HG03025 (cell line): Measurements from ENCODE around the gene PIH1D1.

ENCODE experiments used
- ATAC-seq: cut with Tn5 transposase; IDR thresholded peaks from one replicate; pipeline ENCODE4 v1.9.1; 2021; ENCODE audit warnings: mild to moderate bottlenecking, moderate library complexity; ENCODE audit not compliant: unreplicated experiment, low FRiP score

PIH1D1 gene

GRCh38 chr19:49451430-49452181 lies at the start of gene PIH1D1:
PIH1D1 (minus strand) TSS chr19:49451814; CDS start chr19:49451574, 240 bp downstream.
- peak; percentile 49 for ATAC-seq

- ATAC-seq, result no peak
These were observed 47.5 kb upstream of the PIH1D1 start for GRCh38 chr19:49499030-49499670.

- ATAC-seq, result no peak
These were observed 46.9 kb upstream of the PIH1D1 start for GRCh38 chr19:49498475-49498874.

GRCh38 chr19:49497789-49498103 lies 46.1 kb upstream of the PIH1D1 start:
- no peak for ATAC-seq

GRCh38 chr19:49497047-49497788 lies 45.6 kb upstream of the PIH1D1 start:
- ATAC-seq, result no peak

GRCh38 chr19:49496574-49497008 lies 45.0 kb upstream of the PIH1D1 start:
- ATAC-seq, result no peak

DNA sequence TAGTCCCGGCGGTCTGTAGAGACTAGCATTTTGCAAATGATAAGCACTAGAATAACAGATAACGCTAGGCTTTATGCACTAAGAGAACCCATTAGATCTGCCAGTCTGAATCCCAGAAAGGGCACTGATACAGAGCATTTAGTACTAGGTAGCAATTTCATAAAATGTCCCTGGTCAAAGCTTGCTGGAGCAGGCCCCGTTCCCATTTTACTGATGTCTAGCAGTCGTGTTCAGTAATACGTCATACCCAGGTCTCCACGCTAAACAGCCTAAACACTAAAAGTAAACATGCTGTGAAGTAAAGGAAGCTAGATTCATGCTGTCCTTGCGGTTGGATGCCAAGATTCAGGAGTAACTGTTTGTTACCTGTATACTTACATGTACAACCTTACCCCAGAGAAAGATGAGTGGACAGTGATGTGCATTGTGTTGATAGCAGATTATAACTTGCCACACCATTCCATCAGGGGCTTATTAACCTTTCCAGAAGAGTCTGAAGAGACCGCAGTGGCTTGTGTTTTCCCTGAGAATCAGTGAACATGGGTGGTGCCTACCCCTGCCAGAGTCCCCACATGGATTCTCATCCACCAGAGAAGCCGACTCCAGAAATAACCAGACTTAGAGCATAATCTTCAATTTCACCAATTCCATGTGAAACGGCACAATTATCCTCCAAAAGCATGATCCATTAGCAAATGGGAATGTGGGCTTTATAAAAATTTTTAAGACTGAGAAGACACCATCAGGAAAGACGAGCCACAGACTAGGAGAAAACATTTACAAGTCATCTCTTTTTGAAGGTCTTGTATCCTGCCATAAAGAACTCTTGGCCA lies 41.2 kb upstream of the PIH1D1 start:
- no peak for ATAC-seq

DNA sequence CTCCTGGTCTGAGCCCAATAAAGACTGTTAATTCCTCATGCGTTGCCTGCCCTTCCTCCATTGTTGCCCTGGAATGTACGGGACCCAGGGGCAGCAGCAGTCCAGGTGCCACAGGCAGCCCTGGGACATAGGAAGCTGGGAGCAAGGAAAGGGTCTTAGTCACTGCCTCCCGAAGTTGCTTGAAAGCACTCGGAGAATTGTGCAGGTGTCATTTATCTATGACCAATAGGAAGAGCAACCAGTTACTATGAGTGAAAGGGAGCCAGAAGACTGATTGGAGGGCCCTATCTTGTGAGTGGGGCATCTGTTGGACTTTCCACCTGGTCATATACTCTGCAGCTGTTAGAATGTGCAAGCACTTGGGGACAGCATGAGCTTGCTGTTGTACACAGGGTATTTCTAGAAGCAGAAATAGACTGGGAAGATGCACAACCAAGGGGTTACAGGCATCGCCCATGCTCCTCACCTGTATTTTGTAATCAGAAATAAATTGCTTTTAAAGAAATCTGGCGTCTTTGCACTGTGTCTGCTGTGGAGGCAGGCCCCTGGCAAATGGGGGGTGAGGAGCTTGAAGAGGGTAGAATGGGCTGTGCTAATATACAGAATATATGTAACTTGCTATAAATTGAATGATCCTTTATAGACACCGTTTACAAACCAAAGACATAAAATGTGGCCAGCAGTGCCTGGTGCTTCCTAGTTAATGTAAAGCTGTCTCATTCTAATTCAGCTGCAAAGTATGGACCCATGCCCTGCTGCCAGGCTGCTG lies 40.4 kb upstream of the PIH1D1 start:
- ATAC-seq, result no peak

GRCh38 chr19:49491030-49491803 lies 39.6 kb upstream of the PIH1D1 start:
- no peak for ATAC-seq

- ATAC-seq, result no peak
These were observed 38.8 kb upstream of the PIH1D1 start for GRCh38 chr19:49490287-49491029.

GRCh38 chr19:49489601-49490167 lies 38.1 kb upstream of the PIH1D1 start:
- no peak for ATAC-seq

DNA sequence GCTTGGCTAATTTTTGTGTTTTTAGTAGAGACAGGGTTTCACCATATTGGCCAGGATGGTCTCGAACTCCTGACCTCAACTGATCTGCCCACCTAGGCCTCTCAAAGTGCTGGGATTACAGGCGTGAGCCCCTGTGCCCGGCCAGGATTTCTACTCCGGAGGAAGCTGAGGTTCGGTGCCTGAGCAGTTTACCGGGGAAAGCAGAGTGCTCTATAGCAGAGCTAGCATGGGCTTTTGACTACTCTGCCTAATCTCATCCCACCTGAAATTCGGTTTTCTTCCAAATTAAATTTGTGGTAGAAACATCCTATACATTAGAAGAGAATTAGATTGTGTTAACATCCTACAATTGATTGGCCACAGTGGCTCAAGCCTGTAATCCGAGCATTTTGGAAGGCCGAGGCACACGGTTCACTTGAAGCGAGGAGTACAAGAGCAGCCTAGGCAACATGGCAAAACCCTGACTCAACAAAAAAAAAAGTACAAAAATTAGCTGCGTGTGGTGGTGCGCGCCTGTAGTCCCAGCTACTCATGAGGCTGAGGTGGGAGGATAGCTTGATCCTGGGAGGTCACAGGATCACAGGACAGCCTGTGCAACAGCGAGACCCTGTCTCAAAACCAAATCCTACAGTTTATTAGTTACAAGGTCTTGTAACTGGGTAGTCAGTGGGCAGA lies 37.4 kb upstream of the PIH1D1 start:
- ATAC-seq, result no peak

DNA sequence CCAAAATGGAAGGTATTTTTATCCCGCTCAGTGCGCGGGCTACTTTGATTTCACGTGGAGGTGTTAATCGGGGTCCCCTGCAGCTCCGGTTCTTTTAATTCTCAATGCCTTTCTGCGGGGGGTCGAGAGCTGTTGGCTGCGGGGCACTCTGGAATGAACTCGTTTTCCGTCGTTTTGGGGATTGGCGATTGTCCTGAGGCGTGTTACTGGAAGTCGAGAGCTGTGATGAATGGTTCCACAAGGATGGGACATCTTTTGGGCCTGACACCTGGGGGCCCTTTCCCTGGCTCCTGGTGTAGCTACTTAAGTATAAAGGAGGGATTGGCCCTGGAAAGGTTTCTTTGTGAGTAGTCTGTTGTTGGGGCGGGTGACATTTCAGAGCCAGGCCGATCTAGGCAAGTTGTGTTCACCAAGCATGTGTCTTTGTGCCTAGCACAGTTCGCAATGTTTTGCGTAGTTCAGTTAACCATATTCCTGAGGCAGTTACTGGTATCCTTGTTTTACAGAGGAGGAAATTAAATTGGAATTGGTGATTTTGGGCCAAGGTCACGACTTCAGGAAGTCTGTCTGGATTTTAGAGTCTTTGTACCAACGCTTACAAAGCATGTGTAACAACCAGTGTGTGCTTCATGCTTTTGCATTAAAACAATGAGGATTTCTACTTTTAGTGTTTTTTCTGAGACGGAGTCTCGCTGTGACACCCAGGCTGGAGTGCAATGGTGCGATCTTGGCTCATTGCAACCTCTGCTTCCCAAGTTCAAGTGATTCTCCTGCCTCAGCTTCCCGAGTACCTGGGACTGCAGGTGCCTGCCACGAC lies 36.6 kb upstream of the PIH1D1 start:
- ATAC-seq, result no peak

DNA sequence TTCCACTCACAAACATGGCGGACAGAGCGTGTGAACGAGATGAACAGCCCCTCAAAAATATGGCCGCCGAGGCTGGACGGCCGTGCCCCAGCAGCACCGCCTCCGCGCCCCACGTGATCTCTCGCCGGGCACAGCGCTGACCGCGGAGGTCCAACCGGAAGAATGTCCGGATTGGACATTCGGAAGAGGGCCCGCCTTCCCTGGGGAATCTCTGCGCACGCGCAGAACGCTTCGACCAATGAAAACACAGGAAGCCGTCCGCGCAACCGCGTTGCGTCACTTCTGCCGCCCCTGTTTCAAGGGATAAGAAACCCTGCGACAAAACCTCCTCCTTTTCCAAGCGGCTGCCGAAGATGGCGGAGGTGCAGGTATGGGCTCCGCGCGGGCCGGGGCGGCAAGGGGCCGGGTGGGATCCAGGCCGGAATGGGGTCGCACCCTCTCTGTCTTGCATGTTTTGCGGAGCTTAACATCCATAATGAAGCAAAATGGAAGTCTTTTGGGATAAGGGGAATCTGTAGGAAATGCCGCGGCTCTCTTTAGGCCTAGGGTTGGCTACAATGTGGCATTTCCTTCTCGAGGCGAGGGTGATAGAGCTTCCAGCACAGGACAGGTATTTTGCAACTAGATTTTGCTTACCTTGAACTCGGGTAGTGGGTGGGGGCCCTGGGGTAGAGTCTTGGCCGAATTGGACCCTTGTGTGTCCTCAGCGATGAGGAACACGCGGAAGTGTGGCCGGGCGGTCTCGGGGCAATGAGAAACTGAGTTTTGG lies 35.8 kb upstream of the PIH1D1 start, which contains the start of gene RPL13A:
Gene RPL13A, plus strand, starts transcription at position 332 of the 769 bp plus-strand sequence. Its CDS starts 22 bp downstream, at position 354.
- ATAC-seq, result peak; percentile 79

GRCh38 chr19:49486710-49487276 lies 35.2 kb upstream of the PIH1D1 start:
- ATAC-seq, result no peak

DNA sequence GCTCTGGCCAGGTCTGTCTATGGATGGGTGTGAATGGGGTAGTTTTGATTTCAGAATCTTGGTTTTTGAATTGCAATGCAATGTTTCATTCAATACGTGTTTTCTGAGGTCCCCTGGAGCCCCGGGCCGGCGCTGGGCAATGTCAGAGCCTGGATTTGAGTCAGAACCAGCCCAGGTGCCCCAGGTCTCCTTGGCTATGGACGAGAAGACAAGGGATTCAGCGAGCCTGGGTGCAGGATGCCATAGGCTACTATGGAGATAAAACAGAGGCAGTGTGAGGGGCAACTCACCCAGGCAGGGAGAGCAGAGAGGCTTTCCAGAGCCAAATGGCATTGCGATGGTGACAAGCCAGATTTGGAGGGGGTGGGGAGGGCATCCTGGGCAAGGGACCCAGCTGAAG lies 34.6 kb upstream of the PIH1D1 start:
- ATAC-seq, result no peak
